ENCODE results near the gene KCNQ4. TPM values are rescaled to one million over a fixed set of nuclear protein-coding genes. Genes with fewer than 3 reads are reported as not detected.
A peak's percentile ranks its signal among the peaks of the same experiment; 100 is the strongest.

Gene KCNQ4
- total and polyA plus RNA-seq, 2 donors (not counting 3 experiments of a cell fraction or from before 2014, with no cell fraction given): 0.06 to 0.07 TPM

DNA sequence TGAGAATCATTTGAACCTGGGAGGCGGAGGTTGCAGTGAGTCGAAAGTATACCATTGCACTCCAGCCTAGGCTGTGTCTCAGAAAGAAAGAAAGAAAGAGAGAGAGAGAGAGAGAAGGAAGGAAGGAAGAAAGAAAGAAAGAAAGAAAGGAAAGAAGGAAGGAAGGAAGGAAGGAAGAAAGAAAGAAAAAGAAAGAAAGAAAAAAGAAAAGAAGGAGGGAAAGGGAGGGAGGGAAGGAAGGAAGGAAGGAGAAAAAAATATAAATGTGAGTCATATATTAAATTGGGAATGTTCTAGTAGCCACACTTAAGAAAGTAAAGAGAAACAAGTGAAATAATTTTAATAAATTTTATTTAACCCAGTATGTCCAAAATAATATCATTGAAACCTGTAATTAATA, 95.3 kb downstream of the KCNQ4 start:
- BruUV-seq (replicated peaks): no TSS peak
- no peak for DNase-seq (ENCODE audit: low read depth, low spot score)
- peaks cover 39% of the 10 kb centered on the region for H3K4me1 ChIP-seq (ENCODE audit: control insufficient read depth, extremely low read depth, insufficient read depth, low read length)
- intact Hi-C loops (cut with micrococcal nuclease): no loop called here
- H4K20me1 ChIP-seq (replicated peaks; ENCODE audit: control insufficient read depth, extremely low read depth, insufficient read depth, low read length): no peaks in the 10 kb centered on the region
- H3K27me3 ChIP-seq (ENCODE audit: control insufficient read depth in 2 of 2, insufficient read depth in 2 of 2, low read length in 2 of 2): no peaks in the 10 kb centered on the region
- peak overlapping the region; percentile 98 for H3K27ac ChIP-seq (ENCODE audit: insufficient read depth, low read depth, low read length)
- dilution Hi-C loops (cut with MboI; ENCODE audit: extremely low pct_ligation_motif_present, low sequenced_read_pairs): no loop called here
- no peaks in the 10 kb centered on the region for H3K9me3 ChIP-seq (replicated peaks; ENCODE audit: control insufficient read depth, insufficient read depth, low read length)
- ChIA-PET CTCF (interaction anchor here (2.6 kb wide), 1 partner anchor 17 kb away, joined by 9 read pairs; the partner anchor contains the start of gene CITED4), POLR2A (no interaction called here)
- no peaks in the 10 kb centered on the region for H3K79me2 ChIP-seq (ENCODE audit: control insufficient read depth, insufficient read depth, low read length)
- TF ChIP-seq MYC (IDR thresholded peaks at IDR 0.05; ENCODE audit: low read depth, low read length) (no peak), POLR2AphosphoS5 (IDR thresholded peaks at IDR 0.05; ENCODE audit: insufficient read depth, low read depth, low read length) (no peak), EZH2 (IDR thresholded peaks at IDR 0.05; ENCODE audit: borderline replicate concordance, low read depth, low read length, severe bottlenecking) (no peak), FOS (IDR thresholded peaks at IDR 0.05; ENCODE audit: borderline replicate concordance, insufficient read depth, low read length) (no peak)
- no peaks in the 10 kb centered on the region for H3K36me3 ChIP-seq (ENCODE audit: control insufficient read depth in 2 of 2, extremely low read depth in 1 of 2, insufficient read depth in 2 of 2, low read length in 2 of 2)
- no peak overlapping the region for H3K4me3 ChIP-seq (replicated peaks in 1 of 3; ENCODE audit: insufficient read depth in 1 of 3, low read depth in 1 of 3, low read length in 3 of 3)
- H3K9me1 ChIP-seq (replicated peaks; ENCODE audit: control insufficient read depth, extremely low read depth, insufficient read depth, low read length): no peaks in the 10 kb centered on the region
- no peak overlapping the region for H2AFZ ChIP-seq (ENCODE audit: low read depth, low read length)
- peak; percentile 33 for FAIRE-seq
- no peak overlapping the region for H3K9ac ChIP-seq (replicated peaks; ENCODE audit: extremely low read depth, insufficient read depth, low read length)
- no peak overlapping the region for H3K4me2 ChIP-seq (ENCODE audit: insufficient read depth, low read length)

DNA sequence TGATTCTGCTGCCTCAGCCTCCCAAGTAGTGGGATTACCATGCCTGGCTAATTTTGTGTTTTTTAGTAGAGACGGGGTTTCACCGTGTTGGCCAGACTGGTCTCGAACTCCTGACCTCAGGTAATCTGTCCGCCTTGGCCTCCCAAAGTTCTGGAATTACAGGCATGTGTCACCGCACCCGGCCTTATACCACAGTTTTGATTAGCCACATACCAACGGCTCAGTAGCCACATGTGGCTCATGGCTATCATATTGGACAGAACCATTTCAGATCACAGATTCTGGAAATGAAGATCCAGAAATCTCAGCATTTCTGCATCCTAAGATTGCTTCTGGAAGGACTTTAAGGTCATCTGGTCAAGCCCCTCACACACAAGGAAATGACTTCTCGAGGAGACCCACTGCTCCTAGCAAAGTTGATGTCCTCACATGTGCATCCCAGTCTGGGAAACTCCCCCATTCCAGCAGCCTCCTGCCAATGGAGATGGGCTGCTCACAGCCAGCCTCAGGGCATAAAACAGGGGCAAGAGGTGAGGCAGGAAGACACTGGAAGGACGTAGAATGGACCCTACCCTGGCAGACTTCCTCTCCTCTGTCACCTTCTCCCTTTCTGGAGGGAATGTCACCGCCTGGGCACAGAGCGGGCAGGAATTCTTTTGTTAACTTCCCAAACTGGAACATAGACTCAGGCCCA, 96.0 kb downstream of the KCNQ4 start:
- FAIRE-seq: no peak
- Histone ChIP-seq H3K4me2 (ENCODE audit: insufficient read depth, low read length) (no peak overlapping the region), H2AFZ (ENCODE audit: low read depth, low read length) (peak overlapping the region; percentile 27), H3K79me2 (ENCODE audit: control insufficient read depth, insufficient read depth, low read length) (no peaks in the 10 kb centered on the region), H3K36me3 (ENCODE audit: control insufficient read depth in 2 of 2, extremely low read depth in 1 of 2, insufficient read depth in 2 of 2, low read length in 2 of 2) (no peaks in the 10 kb centered on the region), H3K9ac (replicated peaks; ENCODE audit: extremely low read depth, insufficient read depth, low read length) (no peak overlapping the region), H3K9me1 (replicated peaks; ENCODE audit: control insufficient read depth, extremely low read depth, insufficient read depth, low read length) (no peaks in the 10 kb centered on the region), H3K9me3 (replicated peaks; ENCODE audit: control insufficient read depth, insufficient read depth, low read length) (no peaks in the 10 kb centered on the region), H3K4me3 (replicated peaks in 1 of 3; ENCODE audit: insufficient read depth in 1 of 3, low read depth in 1 of 3, low read length in 3 of 3) (no peak overlapping the region), H3K27me3 (ENCODE audit: control insufficient read depth in 2 of 2, insufficient read depth in 2 of 2, low read length in 2 of 2) (no peaks in the 10 kb centered on the region), H4K20me1 (replicated peaks; ENCODE audit: control insufficient read depth, extremely low read depth, insufficient read depth, low read length) (no peaks in the 10 kb centered on the region), H3K27ac (ENCODE audit: insufficient read depth, low read depth, low read length) (no peak overlapping the region), H3K4me1 (ENCODE audit: control insufficient read depth, extremely low read depth, insufficient read depth, low read length) (peaks cover 38% of the 10 kb centered on the region)
- intact Hi-C loops (cut with micrococcal nuclease): no loop called here
- ChIA-PET CTCF (interaction anchor here (0.8 kb wide), 2 partner anchors 12 to 18 kb away, joined by 3 to 5 read pairs; no protein-coding TSS in a partner anchor), POLR2A (no interaction called here)
- DNase-seq (ENCODE audit: low read depth, low spot score): no peak
- TF ChIP-seq FOS (IDR thresholded peaks at IDR 0.05; ENCODE audit: borderline replicate concordance, insufficient read depth, low read length): no peak
- TF ChIP-seq EZH2 (IDR thresholded peaks at IDR 0.05; ENCODE audit: borderline replicate concordance, low read depth, low read length, severe bottlenecking): no peak
- TF ChIP-seq, protein P1, sequence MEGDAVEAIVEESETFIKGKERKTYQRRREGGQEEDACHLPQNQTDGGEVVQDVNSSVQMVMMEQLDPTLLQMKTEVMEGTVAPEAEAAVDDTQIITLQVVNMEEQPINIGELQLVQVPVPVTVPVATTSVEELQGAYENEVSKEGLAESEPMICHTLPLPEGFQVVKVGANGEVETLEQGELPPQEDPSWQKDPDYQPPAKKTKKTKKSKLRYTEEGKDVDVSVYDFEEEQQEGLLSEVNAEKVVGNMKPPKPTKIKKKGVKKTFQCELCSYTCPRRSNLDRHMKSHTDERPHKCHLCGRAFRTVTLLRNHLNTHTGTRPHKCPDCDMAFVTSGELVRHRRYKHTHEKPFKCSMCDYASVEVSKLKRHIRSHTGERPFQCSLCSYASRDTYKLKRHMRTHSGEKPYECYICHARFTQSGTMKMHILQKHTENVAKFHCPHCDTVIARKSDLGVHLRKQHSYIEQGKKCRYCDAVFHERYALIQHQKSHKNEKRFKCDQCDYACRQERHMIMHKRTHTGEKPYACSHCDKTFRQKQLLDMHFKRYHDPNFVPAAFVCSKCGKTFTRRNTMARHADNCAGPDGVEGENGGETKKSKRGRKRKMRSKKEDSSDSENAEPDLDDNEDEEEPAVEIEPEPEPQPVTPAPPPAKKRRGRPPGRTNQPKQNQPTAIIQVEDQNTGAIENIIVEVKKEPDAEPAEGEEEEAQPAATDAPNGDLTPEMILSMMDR (IDR thresholded peaks at IDR 0.05; ENCODE audit: extremely low read depth in 1 of 2, insufficient read depth in 1 of 2, low read depth in 1 of 2, low read length in 2 of 2): no peak
- TF ChIP-seq MYC (IDR thresholded peaks at IDR 0.05; ENCODE audit: low read depth, low read length): no peak
- no peak for TF ChIP-seq POLR2AphosphoS5 (IDR thresholded peaks at IDR 0.05; ENCODE audit: insufficient read depth, low read depth, low read length)
- TF ChIP-seq JUN (IDR thresholded peaks at IDR 0.05; ENCODE audit: borderline replicate concordance, insufficient read depth, insufficient read length, low read depth): no peak
- TF ChIP-seq GATA2 (IDR thresholded peaks at IDR 0.05; ENCODE audit: insufficient read depth, insufficient read length, low read depth, low read length): no peak
- dilution Hi-C loops (cut with MboI; ENCODE audit: extremely low pct_ligation_motif_present, low sequenced_read_pairs): no loop called here
- BruUV-seq (replicated peaks): no TSS peak
